ENCODE data around the gene SLC16A4. TPM values are rescaled to one million over a fixed set of nuclear protein-coding genes. Genes with fewer than 3 reads are reported as not detected.

Gene SLC16A4
- total and polyA plus RNA-seq, 10 of the 15 experiments (the other 5 are each of a cell fraction or from before 2014, with no cell fraction given): 0.13 to 2.2 (median 0.26) TPM; not detected in 1

GRCh38 chr1:110425612-110426152 is 34.9 kb upstream of the SLC16A4 start:
- in situ Hi-C loops (cut with MboI) (no loop called here), intact Hi-C loops (cut with micrococcal nuclease; ENCODE audit: unreplicated experiment) (no loop called here)
- H3K4me3 ChIP-seq: no peak overlapping the region
- no TSS peak for BruUV-seq (replicated peaks)
- POLR2A ChIA-PET: no interaction called here
- no peaks in the 10 kb centered on the region for H3K4me1 ChIP-seq (ENCODE audit: control insufficient read depth, insufficient read depth, low read length)
- no peaks in the 10 kb centered on the region for H3K36me3 ChIP-seq (ENCODE audit: control insufficient read depth in 2 of 2, insufficient read depth in 2 of 2, low read length in 1 of 2)
- RAD21 ChIA-PET (ENCODE audit: unreplicated experiment): interaction anchor here (1.3 kb wide), 1 partner anchor 71 kb away, joined by 3 read pairs; no protein-coding TSS in a partner anchor
- no peaks in the 10 kb centered on the region; a peak in 2 of 4 replicates for H3K27me3 ChIP-seq (replicated peaks in 1 of 2; ENCODE audit: control insufficient read depth in 2 of 2, insufficient read depth in 2 of 2, low read length in 1 of 2)
- no peak for ATAC-seq
- no peaks in the 10 kb centered on the region for H4K20me1 ChIP-seq (ENCODE audit: control insufficient read depth, insufficient read depth)
- no peak for DNase-seq (ENCODE audit: low read depth, low spot score)
- no peak overlapping the region for H3K27ac ChIP-seq (ENCODE audit: control insufficient read depth, insufficient read depth)
- 19% methylated on average over 9 of the region's 9 CpGs for WGBS (ENCODE audit: insufficient coverage, insufficient replicate concordance, low lambda C conversion rate, missing lambda C conversion rate)
- no peak overlapping the region for H2AFZ ChIP-seq (ENCODE audit: control insufficient read depth, low read depth, low read length)
- no peak overlapping the region for H3K4me2 ChIP-seq (ENCODE audit: control insufficient read depth, insufficient read depth)
- SMC1A ChIA-PET (ENCODE audit: uncharacterized antibody, unreplicated experiment): no interaction called here
- H3K79me2 ChIP-seq (ENCODE audit: control insufficient read depth, insufficient read depth, low read length): no peaks in the 10 kb centered on the region
- no peak overlapping the region for H3K9ac ChIP-seq (ENCODE audit: control insufficient read depth, insufficient read depth, low read length)
- no peaks in the 10 kb centered on the region for H3K9me3 ChIP-seq (replicated peaks; ENCODE audit: control insufficient read depth, insufficient read depth, low read length)
- FAIRE-seq: no peak
- CTCF ChIA-PET: interaction anchor here (0.6 kb wide), 1 partner anchor 665 kb away, joined by 3 read pairs; no protein-coding TSS in a partner anchor
- no peak for TF ChIP-seq CREM (IDR thresholded peaks at IDR 0.05; ENCODE audit: low read depth)
- TF ChIP-seq MYB (IDR thresholded peaks at IDR 0.05; ENCODE audit: borderline replicate concordance, low read depth, low read length): no peak
- no peak for TF ChIP-seq TCF3 (IDR thresholded peaks at IDR 0.05; ENCODE audit: borderline replicate concordance, insufficient read depth, low read depth, low read length)
- no peak for TF ChIP-seq FOS (IDR thresholded peaks at IDR 0.05; ENCODE audit: borderline replicate concordance, extremely low read depth, insufficient read length)
- no peak for TF ChIP-seq IKZF2 (IDR thresholded peaks at IDR 0.05)
- no peak for TF ChIP-seq MEF2A (IDR thresholded peaks at IDR 0.05; ENCODE audit: insufficient read depth, low read depth, low read length)
- TF ChIP-seq FOXK2 (IDR thresholded peaks at IDR 0.05): no peak
- no peak for TF ChIP-seq REST (IDR thresholded peaks at IDR 0.05; ENCODE audit: low read depth, low read length)
- TF ChIP-seq NRF1 (conservative IDR thresholded peaks at IDR 0.05; ENCODE audit: low read depth, low read length): no peak
- TF ChIP-seq CHD4 (IDR thresholded peaks at IDR 0.05): no peak
- no peak for TF ChIP-seq EGR1 (IDR thresholded peaks at IDR 0.05; ENCODE audit: borderline replicate concordance in 1 of 2, low read depth in 2 of 2, low read length in 2 of 2)
- TF ChIP-seq ATF7 (IDR thresholded peaks at IDR 0.05; ENCODE audit: low read depth): no peak
- no peak for TF ChIP-seq NR2C1 (IDR thresholded peaks at IDR 0.05)
- no peak for TF ChIP-seq MLLT1 (IDR thresholded peaks at IDR 0.05)
- no peak for TF ChIP-seq ZBTB40 (IDR thresholded peaks at IDR 0.05; ENCODE audit: borderline replicate concordance)
- no peak for TF ChIP-seq RCOR1 (conservative IDR thresholded peaks at IDR 0.05; ENCODE audit: low read depth, low read length)
